Parathyroid adenoma (tissue), 2 donors: ENCODE measurements around the gene PNKD.

Experiments
- H2AFZ ChIP-seq: fragments of 300-600 bp; sonication (generic); one replicate; pipeline ENCODE4 v1.7.0; 2017; ENCODE audit warnings: antibody characterized with exemption, mild to moderate bottlenecking
- H3K27ac ChIP-seq: fragments of 300-600 bp; sonication (generic); one replicate; pipeline ENCODE4 v1.7.0; 2017
- H3K27me3 ChIP-seq: fragments of 300-600 bp; sonication (generic); one replicate; pipeline ENCODE4 v1.7.0; 2017; ENCODE audit warnings: low read length; ENCODE audit not compliant: control insufficient read depth, insufficient read depth
- H3K36me3 ChIP-seq: fragments of 300-600 bp; sonication (generic); one replicate; pipeline ENCODE4 v1.7.0; 2017; ENCODE audit warnings: low read length; ENCODE audit not compliant: control insufficient read depth, insufficient read depth
- H3K4me1 ChIP-seq: fragments of 300-600 bp; sonication (generic); one replicate; pipeline ENCODE4 v1.7.0; 2017; ENCODE audit warnings: control low read depth
- H3K4me2 ChIP-seq: fragments of 300-600 bp; sonication (generic); one replicate; pipeline ENCODE4 v1.7.0; 2017; ENCODE audit warnings: low read length
- H3K4me3 ChIP-seq: fragments of 300-600 bp; sonication (generic); one replicate; pipeline ENCODE4 v1.7.0; 2017; ENCODE audit warnings: low read depth, low read length
- H3K79me2 ChIP-seq: fragments of 300-600 bp; sonication (generic); one replicate; pipeline ENCODE4 v1.7.0; 2017; ENCODE audit warnings: control low read depth
- H3K9ac ChIP-seq: fragments of 300-600 bp; sonication (generic); one replicate; pipeline ENCODE4 v1.7.0; 2017; ENCODE audit warnings: mild to moderate bottlenecking
- H3K9me3 ChIP-seq: fragments of 300-600 bp; sonication (generic); one replicate; pipeline ENCODE4 v1.7.0; 2017; ENCODE audit warnings: low read length; ENCODE audit not compliant: control insufficient read depth
- TF ChIP-seq, protein P1 (sequence below): fragments of 300-600 bp; sonication (generic); IDR thresholded peaks from one replicate; pipeline ENCODE4 v1.7.0; 2017; ENCODE audit warnings: antibody characterized with exemption, mild to moderate bottlenecking
- donor health status: primary hyperparathyroidism.

PNKD gene

DNA sequence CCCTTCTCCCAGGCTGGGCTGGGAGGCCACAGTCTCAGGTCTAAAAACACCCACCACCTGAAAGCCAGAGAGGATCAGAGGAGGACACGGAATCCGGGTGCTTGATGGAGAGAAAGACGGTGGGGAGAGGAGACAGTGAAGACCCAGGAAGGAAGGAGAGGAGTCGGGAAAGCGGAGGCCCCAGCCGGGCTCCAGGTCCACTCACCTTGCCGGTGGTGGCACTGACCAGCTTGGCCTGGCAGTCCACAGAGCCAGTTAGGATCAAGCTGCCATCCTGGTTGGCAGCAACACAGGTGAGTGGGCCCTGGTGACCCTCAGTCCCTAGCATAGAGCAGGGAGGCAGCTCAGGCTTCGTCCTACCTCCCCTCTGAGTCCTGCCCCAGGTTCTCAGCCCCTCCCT lies 4.7 kb upstream of the PNKD start:
- Histone ChIP-seq H3K4me2 (no peak overlapping the region), H3K4me3 (no peak overlapping the region), H3K27ac (no peak overlapping the region), H3K79me2 (peaks cover 5% of the 10 kb centered on the region), H3K4me1 (no peaks in the 10 kb centered on the region), H2AFZ (no peak overlapping the region), H3K9ac (no peak overlapping the region), H3K36me3 (no peaks in the 10 kb centered on the region), H3K9me3 (no peaks in the 10 kb centered on the region), H3K27me3 (no peaks in the 10 kb centered on the region)
- TF ChIP-seq, protein P1, sequence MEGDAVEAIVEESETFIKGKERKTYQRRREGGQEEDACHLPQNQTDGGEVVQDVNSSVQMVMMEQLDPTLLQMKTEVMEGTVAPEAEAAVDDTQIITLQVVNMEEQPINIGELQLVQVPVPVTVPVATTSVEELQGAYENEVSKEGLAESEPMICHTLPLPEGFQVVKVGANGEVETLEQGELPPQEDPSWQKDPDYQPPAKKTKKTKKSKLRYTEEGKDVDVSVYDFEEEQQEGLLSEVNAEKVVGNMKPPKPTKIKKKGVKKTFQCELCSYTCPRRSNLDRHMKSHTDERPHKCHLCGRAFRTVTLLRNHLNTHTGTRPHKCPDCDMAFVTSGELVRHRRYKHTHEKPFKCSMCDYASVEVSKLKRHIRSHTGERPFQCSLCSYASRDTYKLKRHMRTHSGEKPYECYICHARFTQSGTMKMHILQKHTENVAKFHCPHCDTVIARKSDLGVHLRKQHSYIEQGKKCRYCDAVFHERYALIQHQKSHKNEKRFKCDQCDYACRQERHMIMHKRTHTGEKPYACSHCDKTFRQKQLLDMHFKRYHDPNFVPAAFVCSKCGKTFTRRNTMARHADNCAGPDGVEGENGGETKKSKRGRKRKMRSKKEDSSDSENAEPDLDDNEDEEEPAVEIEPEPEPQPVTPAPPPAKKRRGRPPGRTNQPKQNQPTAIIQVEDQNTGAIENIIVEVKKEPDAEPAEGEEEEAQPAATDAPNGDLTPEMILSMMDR: no peak

DNA sequence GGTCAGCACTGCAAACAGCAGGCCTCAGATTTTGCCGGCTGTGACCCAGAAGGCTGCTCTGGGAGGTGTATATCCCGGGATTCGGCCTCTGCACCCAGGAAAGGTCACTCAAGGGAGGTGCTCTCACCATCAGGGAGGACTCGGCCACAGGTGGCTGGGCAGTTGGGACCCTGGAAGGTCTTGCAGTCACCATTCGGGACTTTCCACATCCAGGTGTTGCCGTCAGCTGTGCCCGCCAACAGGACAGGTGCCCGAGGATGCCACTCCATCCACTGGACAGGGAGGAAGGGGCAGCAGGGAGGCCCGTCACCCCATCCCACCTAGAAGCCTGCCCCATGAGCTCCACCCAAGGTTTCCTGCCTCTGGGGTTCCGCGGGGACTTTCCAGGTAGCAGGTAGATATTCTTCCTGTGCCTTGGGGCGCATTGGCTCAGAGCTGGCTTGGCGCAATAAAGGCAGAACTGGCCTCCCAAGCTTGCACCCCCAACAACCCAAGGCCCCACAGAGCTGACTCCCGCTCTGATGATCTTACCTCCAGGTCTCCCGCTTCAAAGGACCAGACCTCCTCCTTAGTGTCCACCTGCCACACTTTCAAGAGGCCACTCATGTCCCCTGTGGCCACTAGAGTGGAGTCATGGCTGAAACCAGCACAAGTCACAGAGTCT lies 3.9 kb upstream of the PNKD start:
- peaks cover 1% of the 10 kb centered on the region for H3K4me1 ChIP-seq
- H3K79me2 ChIP-seq: peaks cover 7% of the 10 kb centered on the region
- H3K9ac ChIP-seq: no peak overlapping the region
- no peak overlapping the region for H3K27ac ChIP-seq
- no peaks in the 10 kb centered on the region for H3K36me3 ChIP-seq
- no peaks in the 10 kb centered on the region for H3K27me3 ChIP-seq
- TF ChIP-seq, protein P1: no peak
- H3K4me3 ChIP-seq: no peak overlapping the region
- H3K4me2 ChIP-seq: no peak overlapping the region
- no peaks in the 10 kb centered on the region for H3K9me3 ChIP-seq
- H2AFZ ChIP-seq: no peak overlapping the region

DNA sequence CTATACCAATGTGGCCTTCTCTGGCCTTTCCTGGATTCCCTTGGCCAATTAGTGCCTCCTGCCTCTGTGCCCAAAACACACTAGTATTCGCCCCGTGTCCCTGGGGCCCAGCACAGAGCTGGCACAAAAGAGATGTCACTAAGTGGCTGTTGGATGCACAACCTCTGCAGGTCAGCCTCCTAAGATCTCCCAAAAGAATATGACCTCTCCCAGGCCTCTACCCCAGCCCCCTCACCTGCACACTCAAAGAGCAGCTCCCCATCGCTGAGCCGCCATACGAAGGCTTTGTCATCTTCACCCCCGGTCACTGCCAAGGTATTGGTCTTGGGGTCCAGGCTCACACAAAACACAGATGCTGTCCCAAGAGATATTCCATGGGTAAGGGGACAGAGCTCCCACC lies 3.1 kb upstream of the PNKD start:
- TF ChIP-seq, protein P1: no peak
- Histone ChIP-seq H3K27me3 (no peaks in the 10 kb centered on the region), H3K36me3 (no peaks in the 10 kb centered on the region), H3K4me1 (peaks cover 4% of the 10 kb centered on the region), H3K27ac (no peak overlapping the region), H3K4me2 (no peak overlapping the region), H3K79me2 (peaks cover 8% of the 10 kb centered on the region), H3K9me3 (no peaks in the 10 kb centered on the region), H3K4me3 (no peak overlapping the region), H3K9ac (no peak overlapping the region), H2AFZ (no peak overlapping the region)

DNA sequence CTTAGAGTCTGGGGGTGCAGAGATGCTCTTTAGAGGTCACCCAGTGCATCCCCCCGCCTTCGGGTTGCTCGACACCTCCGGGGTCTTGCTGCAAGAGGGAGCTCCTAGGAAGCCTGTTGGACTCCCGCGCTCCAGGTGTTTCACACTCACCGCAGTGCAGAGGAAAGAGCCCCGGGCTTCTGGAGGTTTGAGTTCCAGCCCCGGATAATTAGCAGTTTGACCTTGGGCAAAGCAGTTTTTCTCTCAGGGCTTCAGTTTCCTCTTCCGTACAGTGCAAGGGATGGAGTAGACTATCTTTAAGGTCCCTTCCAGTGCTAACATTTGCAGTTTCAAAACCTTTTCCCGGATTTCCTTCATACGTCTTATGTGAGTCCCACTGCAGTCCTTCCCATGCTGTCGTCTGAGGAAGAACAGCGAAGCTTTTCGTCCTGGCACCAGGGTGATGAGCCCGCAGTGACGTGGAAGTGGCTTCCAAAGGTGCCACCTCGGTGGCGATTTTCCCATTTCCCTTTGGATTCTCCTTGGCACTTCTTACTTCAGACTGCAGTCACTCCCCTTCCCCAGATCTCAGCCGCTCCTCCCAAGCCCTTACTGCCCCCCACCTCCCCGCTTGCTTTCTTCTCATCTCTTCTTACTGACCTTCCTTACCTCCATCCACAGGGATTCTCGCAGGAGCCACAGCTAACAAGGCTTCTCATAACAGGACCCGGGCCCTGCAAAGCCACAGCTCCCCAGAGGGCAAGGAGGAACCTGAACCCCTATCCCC lies 585 bp downstream of the PNKD start:
- peak overlapping the region; percentile 96 for H3K4me3 ChIP-seq
- TF ChIP-seq, protein P1: no peak
- peak overlapping the region; percentile 13 for H3K27ac ChIP-seq
- H3K4me2 ChIP-seq: peak overlapping the region; percentile 79
- H3K9me3 ChIP-seq: no peaks in the 10 kb centered on the region
- peaks cover 8% of the 10 kb centered on the region for H3K79me2 ChIP-seq
- H3K9ac ChIP-seq: no peak overlapping the region
- no peaks in the 10 kb centered on the region for H3K36me3 ChIP-seq
- H3K27me3 ChIP-seq: no peaks in the 10 kb centered on the region
- peaks cover 8% of the 10 kb centered on the region for H3K4me1 ChIP-seq
- peak overlapping the region; percentile 54 for H2AFZ ChIP-seq
